Transverse colon (tissue), 4 donors: ENCODE results near the gene VWF.

Source experiments
- CTCF ChIP-seq, 5 experiments: fragments of 200-600 bp in 3 of 5; fragments of 450-650 bp in 2 of 5; sonication (generic) in 3 of 5; IDR thresholded peaks; 1 replicate in 2 of 5; 2 replicates in 3 of 5; pipeline ENCODE4 v1.5.1; 2016 to 2017; ENCODE audit warnings: antibody characterized with exemption in 5 of 5, inconsistent platforms in 3 of 5, mild to moderate bottlenecking in 2 of 5, moderate library complexity in 1 of 5
- POLR2A ChIP-seq: fragments of 450-650 bp; IDR thresholded peaks from one replicate; pipeline ENCODE4 v1.6.1; 2016; ENCODE audit warnings: antibody characterized with exemption, mild to moderate bottlenecking, moderate library complexity
- POLR2AphosphoS5 ChIP-seq, 3 donors: sonication (generic); formaldehyde crosslinking; IDR thresholded peaks; one replicate each; pipeline ENCODE4 v1.6.1; 2016; ENCODE audit warnings: antibody characterized with exemption in 3 of 3

GRCh38 chr12:6038160-6038559 is 86.3 kb downstream of the VWF start:
- peak; percentile 51 to 84 (median 68) for TF ChIP-seq CTCF (IDR thresholded peaks at IDR 0.05)
- no peak for TF ChIP-seq POLR2AphosphoS5 (IDR thresholded peaks at IDR 0.05)
- no peak for TF ChIP-seq POLR2A
